NCI-H2107 (cell line): ENCODE results near the gene ACAP3.

Experiments
- DNase-seq: peaks from one replicate; lab custom pipeline; 2025; lab: John Stamatoyannopoulos, UW

ACAP3 gene

GRCh38 chr1:1299686-1300351 is 7.9 kb downstream of the ACAP3 start:
- DNase-seq: no peak

GRCh38 chr1:1298861-1299685 is 8.7 kb downstream of the ACAP3 start:
- DNase-seq: no peak

- no peak for DNase-seq
Observed at GRCh38 chr1:1297802-1298424, 9.8 kb downstream of the ACAP3 start.

GRCh38 chr1:1296070-1297061 is 11.4 kb downstream of the ACAP3 start:
- no peak for DNase-seq

- DNase-seq: no peak
Observed at GRCh38 chr1:1295154-1295923, 12.4 kb downstream of the ACAP3 start.

GRCh38 chr1:1294250-1294890 is 13.4 kb downstream of the ACAP3 start:
- no peak for DNase-seq

GRCh38 chr1:1293263-1294249 is 14.2 kb downstream of the ACAP3 start:
- no peak for DNase-seq

- DNase-seq: no peak
Observed at GRCh38 chr1:1292851-1293250, 14.9 kb downstream of the ACAP3 start.

- no peak for DNase-seq
Observed at GRCh38 chr1:1292442-1292779, 15.3 kb downstream of the ACAP3 start.

- no peak for DNase-seq
Observed at GRCh38 chr1:1291548-1292441, 15.9 kb downstream of the ACAP3 start.

GRCh38 chr1:1291023-1291528 is 16.7 kb downstream of the ACAP3 start:
- no peak for DNase-seq

GRCh38 chr1:1290238-1290731 is 17.4 kb downstream of the ACAP3 start:
- DNase-seq: no peak

- DNase-seq: no peak
Observed at GRCh38 chr1:1287288-1288110, 20.2 kb downstream of the ACAP3 start.

GRCh38 chr1:1286313-1287261 is 21.1 kb downstream of the ACAP3 start:
- DNase-seq: no peak

GRCh38 chr1:1285611-1286311 is 22.0 kb downstream of the ACAP3 start:
- no peak for DNase-seq
